GM12891 (cell line): Measurements from ENCODE around the gene BRD9.

Source experiments
- POLR2A ChIP-seq: IDR thresholded peaks from 2 replicates; pipeline ENCODE4 v1.6.1; 2011; ENCODE audit warnings: low read depth, low read length, control low read depth
- POLR2AphosphoS5 ChIP-seq: IDR thresholded peaks from 2 replicates; pipeline ENCODE4 v1.6.1; 2011; ENCODE audit warnings: low read depth, low read length, control low read depth
- SPI1 ChIP-seq: IDR thresholded peaks from 2 replicates; pipeline ENCODE4 v1.6.1; 2011; ENCODE audit warnings: low read depth, low read length, control low read depth
- TAF1 ChIP-seq: IDR thresholded peaks from 2 replicates; pipeline ENCODE4 v1.6.1; 2011; ENCODE audit warnings: low read depth, low read length, control low read depth

- TF ChIP-seq POLR2A (no peak), TAF1 (no peak), SPI1 (no peak), POLR2AphosphoS5 (no peak)
Observed at GRCh38 chr5:819078-819477, 73.5 kb downstream of the BRD9 start.
